DMS153 treated with DMSO at 0.1 percent for 48 hours (cell line): Measurements from ENCODE around the gene LRRC58.
"Not testable (repeated sequence)": the region's sequence is repeated elsewhere in the genome, so short reads cannot be mapped to it uniquely, and the experiment has no call there.

Experiments used
- DNase-seq: peaks from one replicate; lab custom pipeline; 2025; ENCODE audit not compliant: unreplicated experiment; lab: John Stamatoyannopoulos, UW

Gene LRRC58

GRCh38 chr3:120341658-120342346 lies 7.4 kb downstream of the LRRC58 start:
- no peak for DNase-seq

- no peak for DNase-seq
Measured at GRCh38 chr3:120339362-120339761, 9.8 kb downstream of the LRRC58 start.

- DNase-seq: no peak
Measured at GRCh38 chr3:120338517-120338916, 10.6 kb downstream of the LRRC58 start.

- DNase-seq: no peak
Measured at GRCh38 chr3:120332646-120333045, 16.5 kb downstream of the LRRC58 start.

- DNase-seq: no peak
Measured at GRCh38 chr3:120331076-120331475, 18.1 kb downstream of the LRRC58 start.

GRCh38 chr3:120326784-120327183 lies 22.4 kb downstream of the LRRC58 start:
- DNase-seq: no peak

GRCh38 chr3:120324190-120324589 lies 25.0 kb downstream of the LRRC58 start:
- DNase-seq: no peak

- not testable (repeated sequence) for DNase-seq
Measured at GRCh38 chr3:120323761-120324160, 25.4 kb downstream of the LRRC58 start.

- no peak for DNase-seq
Measured at GRCh38 chr3:120311863-120312794, 37.0 kb downstream of the LRRC58 start.

GRCh38 chr3:120306519-120307455 lies 42.4 kb downstream of the LRRC58 start:
- no peak for DNase-seq

- no peak for DNase-seq
Measured at GRCh38 chr3:120304616-120305015, 44.5 kb downstream of the LRRC58 start.

- no peak for DNase-seq
Measured at GRCh38 chr3:120302361-120302760, 46.8 kb downstream of the LRRC58 start.

- no peak for DNase-seq
Measured at GRCh38 chr3:120300971-120301370, 48.2 kb downstream of the LRRC58 start.

- DNase-seq: no peak
Measured at GRCh38 chr3:120299403-120299802, 49.8 kb downstream of the LRRC58 start.

GRCh38 chr3:120298996-120299395 lies 50.2 kb downstream of the LRRC58 start:
- DNase-seq: no peak

- DNase-seq: not testable (repeated sequence)
Measured at GRCh38 chr3:120291552-120291951, 57.6 kb downstream of the LRRC58 start.

- no peak for DNase-seq
Measured at GRCh38 chr3:120289636-120290035, 59.5 kb downstream of the LRRC58 start.

GRCh38 chr3:120286465-120286864 lies 62.7 kb downstream of the LRRC58 start:
- no peak for DNase-seq

- no peak for DNase-seq
Measured at GRCh38 chr3:120285508-120285841, 63.7 kb downstream of the LRRC58 start.

GRCh38 chr3:120284747-120285507 lies 64.2 kb downstream of the LRRC58 start, which contains the start of gene GPR156:
GPR156 (minus strand) TSS chr3:120285222; CDS start chr3:120244098, 41,124 bp downstream.
- DNase-seq: no peak
